ENCODE data around the gene DOCK4. TPM values are rescaled to one million over a fixed set of nuclear protein-coding genes. Genes with fewer than 3 reads are reported as not detected.

DOCK4 gene
- total RNA-seq, 1 donor from 2014 or later = 0.23 TPM

- intact Hi-C loops (cut with micrococcal nuclease) = no loop called here
Measured at GRCh38 chr7:112113913-112114575, 92.2 kb downstream of the DOCK4 start.

DNA sequence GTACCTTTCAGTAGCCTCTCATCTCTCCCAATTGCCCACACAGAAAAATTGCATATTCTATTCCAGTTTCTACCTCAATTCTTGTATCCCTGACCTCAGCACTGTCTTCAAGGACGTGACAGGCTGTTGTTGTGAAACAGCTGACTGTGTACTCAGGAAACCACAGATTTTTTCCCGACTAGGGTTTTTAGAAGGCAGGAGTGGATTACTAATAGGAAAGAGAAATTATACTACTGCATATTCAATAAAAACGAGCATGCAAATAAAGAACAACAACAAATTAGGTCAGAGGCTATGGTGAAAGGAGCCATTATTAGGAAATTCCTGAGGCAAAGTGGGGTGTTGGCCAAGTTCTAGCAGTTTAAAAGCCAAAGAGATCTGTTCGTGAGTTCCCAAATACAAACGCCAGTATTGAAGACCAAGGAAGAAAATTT, 93.4 kb downstream of the DOCK4 start:
- intact Hi-C loops (cut with micrococcal nuclease) = no loop called here

GRCh38 chr7:112110651-112111050, 95.5 kb downstream of the DOCK4 start:
- intact Hi-C loops (cut with micrococcal nuclease) = no loop called here

- intact Hi-C loops (cut with micrococcal nuclease) = no loop called here
Measured at GRCh38 chr7:112110175-112110574, 96.0 kb downstream of the DOCK4 start.

DNA sequence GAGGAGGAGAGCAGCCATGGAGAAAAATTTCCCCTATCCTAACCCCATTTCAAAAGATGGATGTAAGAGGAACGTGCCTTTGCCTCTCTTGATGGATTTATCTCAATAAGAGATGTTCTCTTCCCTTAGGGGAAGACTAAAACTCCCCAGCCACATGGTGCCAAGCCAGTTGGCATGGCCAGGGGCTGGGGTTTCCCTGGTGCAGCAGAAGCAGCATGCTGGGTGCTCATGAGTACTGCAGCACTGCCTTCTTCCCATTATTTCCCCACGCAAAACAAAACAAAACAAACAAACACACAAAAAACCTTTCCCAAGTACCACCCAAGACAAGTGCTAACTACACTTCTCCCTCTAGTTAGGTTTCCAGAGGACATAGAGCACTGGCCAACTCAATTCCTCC, 97.2 kb downstream of the DOCK4 start:
- intact Hi-C loops (cut with micrococcal nuclease) = no loop called here

GRCh38 chr7:112105584-112106530, 100.3 kb downstream of the DOCK4 start:
- intact Hi-C loops (cut with micrococcal nuclease) = no loop called here

DNA sequence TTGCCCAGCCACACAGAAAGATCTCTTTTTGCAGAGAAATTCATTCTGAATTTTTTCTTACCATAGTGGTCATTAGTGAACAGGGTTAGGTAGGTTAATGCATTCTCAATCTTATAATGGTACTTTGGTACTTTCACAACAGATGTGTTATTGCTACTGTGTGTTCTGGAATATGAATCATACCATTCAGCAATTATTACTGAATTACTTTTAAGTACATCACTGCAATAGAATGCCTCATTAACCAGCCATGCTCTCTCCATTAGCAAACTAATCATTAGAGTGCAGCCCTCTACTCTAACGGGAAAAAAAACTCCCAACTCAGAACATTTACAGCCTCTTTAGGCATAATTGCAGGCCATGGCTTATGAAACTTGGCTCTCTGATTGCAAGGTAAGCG, 102.1 kb downstream of the DOCK4 start:
- intact Hi-C loops (cut with micrococcal nuclease) = no loop called here

DNA sequence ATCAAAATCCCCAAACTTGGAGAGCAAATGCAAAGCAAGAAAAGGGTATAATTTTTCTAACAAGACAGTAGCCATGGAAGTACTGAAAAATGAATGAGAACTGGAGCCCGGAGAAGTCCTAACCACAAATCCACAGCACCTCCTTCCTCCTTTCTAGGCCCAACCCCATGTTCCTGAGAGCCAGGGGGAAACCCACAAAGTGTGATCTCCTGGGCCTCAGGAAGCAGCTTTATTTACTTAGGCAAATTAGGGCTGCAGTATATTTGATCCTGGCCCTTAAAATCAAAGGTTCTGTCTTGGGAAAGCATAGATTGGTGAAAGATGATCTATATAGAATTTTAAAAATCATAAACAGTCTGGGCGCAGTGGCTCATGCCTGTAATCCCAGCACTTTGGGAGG, 103.0 kb downstream of the DOCK4 start:
- intact Hi-C loops (cut with micrococcal nuclease) = no loop called here

GRCh38 chr7:112101201-112101846, 104.9 kb downstream of the DOCK4 start:
- intact Hi-C loops (cut with micrococcal nuclease) = no loop called here

GRCh38 chr7:112097524-112097923, 108.7 kb downstream of the DOCK4 start:
- intact Hi-C loops (cut with micrococcal nuclease) = no loop called here

DNA sequence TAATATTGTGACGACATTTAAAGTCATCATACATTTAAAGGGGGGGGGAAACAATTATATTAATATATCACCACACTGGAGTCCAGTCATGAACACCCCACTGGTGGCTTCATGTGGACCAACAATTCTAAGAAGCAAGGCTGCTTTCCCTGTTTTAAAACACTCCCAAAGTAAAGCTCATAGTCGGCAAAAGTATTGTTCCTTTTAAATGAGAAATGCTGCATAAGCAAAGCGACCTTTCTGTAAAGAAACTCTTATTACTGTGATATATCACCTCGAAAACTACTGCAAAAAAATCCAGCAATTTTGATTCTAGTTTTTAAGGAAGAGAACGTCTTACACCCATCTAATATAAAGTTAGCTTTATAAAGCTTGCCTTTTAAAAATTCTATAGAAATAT, 112.8 kb downstream of the DOCK4 start:
- intact Hi-C loops (cut with micrococcal nuclease) = no loop called here

DNA sequence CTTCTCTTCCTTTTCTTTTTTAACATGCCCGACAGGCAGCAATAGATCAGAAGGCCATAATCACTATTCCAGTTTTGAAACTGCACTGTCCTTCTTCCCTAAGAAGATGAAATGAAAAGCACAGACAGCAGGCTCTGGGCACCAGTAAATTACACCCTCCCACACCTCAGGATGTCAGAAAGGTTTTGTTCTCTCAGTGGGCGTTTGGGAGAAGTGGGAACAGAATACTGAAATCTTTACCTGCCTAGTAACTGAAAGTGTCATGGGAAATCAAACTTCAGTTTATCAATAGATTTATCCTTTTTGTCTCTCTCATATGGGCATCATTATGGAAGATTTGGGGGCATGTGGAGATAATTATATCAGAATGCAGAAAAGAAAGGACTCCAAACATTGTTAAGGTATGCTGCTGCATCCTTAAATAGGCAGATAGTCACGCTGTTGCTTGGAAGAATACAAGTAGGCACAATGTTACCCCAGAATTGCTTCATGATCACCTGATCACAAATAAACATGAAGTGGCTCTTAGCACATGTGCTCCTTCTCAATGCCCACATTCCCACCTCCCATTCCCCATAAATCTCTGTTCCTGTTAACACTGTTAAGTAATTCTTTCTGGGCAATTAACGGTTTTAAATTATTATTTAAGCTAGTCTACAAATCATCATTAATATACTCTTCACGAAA, 113.3 kb downstream of the DOCK4 start:
- intact Hi-C loops (cut with micrococcal nuclease) = no loop called here

DNA sequence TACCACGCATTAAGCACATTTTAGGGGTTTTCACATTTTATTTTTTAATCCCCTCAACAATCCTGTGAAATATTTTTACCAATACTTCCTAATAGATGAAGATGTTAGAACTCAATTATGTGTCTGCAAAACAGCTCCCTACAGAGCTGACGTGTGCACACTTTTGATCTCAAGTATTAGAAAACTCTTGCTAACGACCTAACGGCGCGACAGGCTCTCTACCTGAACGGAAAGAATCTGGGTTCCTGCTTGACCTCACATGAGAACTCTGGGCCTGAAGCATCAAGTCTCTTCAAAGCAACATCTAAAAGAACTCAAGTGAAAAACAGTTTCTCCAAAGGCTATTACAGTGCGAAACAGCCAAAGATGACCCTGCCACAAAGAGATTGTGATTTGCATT, 113.9 kb downstream of the DOCK4 start:
- intact Hi-C loops (cut with micrococcal nuclease) = no loop called here

GRCh38 chr7:112091768-112092167, 114.4 kb downstream of the DOCK4 start:
- intact Hi-C loops (cut with micrococcal nuclease) = no loop called here

DNA sequence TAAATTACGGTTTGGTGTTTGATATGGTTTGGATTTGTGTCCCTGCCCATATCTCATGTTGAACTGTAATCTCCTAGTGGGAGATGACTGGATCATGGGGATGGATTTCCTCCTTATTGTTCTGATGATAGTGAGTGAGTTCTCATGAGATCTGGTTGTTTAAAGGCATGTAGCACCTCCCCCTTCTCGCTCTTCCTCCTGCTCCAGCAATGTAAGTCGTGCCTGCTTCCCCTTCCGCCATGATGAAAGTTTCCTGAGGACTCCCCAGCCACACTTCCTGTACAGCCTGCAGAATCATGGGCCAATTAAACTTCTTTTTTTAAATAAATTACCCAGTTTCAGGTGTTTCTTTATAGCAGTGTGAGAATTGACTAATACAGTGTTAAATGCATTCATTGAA, 116.6 kb downstream of the DOCK4 start:
- intact Hi-C loops (cut with micrococcal nuclease) = no loop called here

GRCh38 chr7:112088484-112089016, 117.6 kb downstream of the DOCK4 start:
- intact Hi-C loops (cut with micrococcal nuclease) = no loop called here

GRCh38 chr7:112086496-112087254, 119.5 kb downstream of the DOCK4 start:
- intact Hi-C loops (cut with micrococcal nuclease) = no loop called here

DNA sequence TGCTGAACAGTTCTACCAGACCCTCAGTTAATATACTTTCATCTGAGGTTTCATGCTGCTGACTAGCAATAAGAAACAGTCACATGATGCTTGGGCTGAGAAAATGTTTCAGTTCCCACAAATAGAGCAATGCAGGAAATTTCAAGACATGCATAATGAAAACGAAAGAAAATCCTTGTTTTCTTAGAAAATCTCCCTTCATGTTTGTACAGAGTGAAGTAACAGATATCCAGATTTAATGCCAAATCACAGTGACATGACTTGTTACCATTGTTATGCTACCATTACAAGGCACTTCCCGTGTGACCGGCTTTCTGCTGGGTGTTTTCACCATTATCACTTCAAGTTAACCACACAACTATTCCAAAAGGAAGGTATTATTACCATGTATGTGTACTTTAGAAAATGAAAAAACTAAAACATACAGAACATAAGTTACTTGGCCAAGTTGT, 121.7 kb downstream of the DOCK4 start:
- intact Hi-C loops (cut with micrococcal nuclease) = no loop called here

DNA sequence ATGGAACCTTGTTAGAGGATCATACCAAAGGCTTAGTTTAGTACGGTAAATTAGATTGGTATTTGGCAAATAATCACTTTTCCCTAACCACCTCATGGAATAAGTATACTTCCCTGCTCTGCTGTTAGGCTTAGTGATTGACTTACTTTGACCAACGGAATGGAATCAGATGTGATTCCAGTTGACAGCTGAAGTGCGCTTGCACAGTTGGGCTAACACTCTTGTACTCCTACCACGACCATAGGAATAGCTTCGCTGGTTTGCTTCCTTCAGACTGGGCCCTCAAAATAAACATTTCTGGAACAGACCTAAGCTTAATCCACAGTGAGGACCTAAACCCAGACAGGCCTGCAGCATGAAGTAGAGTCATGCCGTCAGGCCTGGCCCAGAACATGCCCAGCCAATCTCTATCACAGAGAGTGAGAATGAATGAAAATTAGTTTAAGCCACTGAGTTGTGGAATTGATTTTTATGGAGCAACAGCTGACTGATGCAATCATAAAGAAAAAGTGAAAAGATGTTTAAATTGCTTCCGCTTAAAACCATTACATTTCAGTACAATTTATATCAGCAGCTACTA, 122.3 kb downstream of the DOCK4 start:
- intact Hi-C loops (cut with micrococcal nuclease) = no loop called here

DNA sequence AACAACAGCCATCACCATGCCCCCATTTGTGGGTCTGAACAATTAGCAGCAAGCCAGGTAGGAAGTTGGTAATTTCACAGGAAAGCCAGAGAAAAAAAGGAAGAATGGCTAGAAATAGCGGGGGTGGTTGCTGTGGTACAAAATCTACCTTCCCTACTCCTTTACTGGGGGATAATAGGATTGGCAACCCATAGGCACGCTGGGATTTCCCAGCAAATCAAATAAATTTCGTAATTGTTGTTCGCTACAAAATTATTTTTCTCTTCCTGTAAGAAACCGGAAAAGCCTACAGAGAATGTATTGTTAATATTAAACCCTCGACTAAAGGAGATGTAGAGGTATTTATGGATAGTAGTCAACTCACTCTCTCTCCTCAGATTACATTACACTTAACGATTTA, 123.9 kb downstream of the DOCK4 start:
- intact Hi-C loops (cut with micrococcal nuclease) = no loop called here
